Adipocyte (in vitro differentiated cells): ENCODE measurements around the gene COX8C.
A peak's percentile ranks its signal among the peaks of the same experiment; 100 is the strongest.

Experiments
- DNase-seq: peaks from one replicate; pipeline ENCODE4 v3.0.0-alpha.2; 2015; ENCODE audit warnings: low read depth
- H3K27me3 ChIP-seq: replicated peaks from 2 replicates; pipeline ENCODE4 v1.7.0; 2013; ENCODE audit warnings: mild to moderate bottlenecking, low read length, moderate library complexity; ENCODE audit not compliant: control insufficient read depth, insufficient read depth
- H3K36me3 ChIP-seq: 2 replicates; pipeline ENCODE4 v1.7.0; 2013; ENCODE audit warnings: low read length, mild to moderate bottlenecking, moderate library complexity; ENCODE audit not compliant: control insufficient read depth, insufficient read depth, severe bottlenecking
- H3K4me1 ChIP-seq: 2 replicates; pipeline ENCODE4 v1.7.0; 2013; ENCODE audit warnings: mild to moderate bottlenecking, low read length, moderate library complexity; ENCODE audit not compliant: control insufficient read depth, insufficient read depth
- H3K4me3 ChIP-seq: 2 replicates; pipeline ENCODE4 v1.7.0; 2013; ENCODE audit warnings: mild to moderate bottlenecking, low read length, moderate library complexity
- H3K9ac ChIP-seq: 2 replicates; pipeline ENCODE4 v1.7.0; 2013; ENCODE audit warnings: mild to moderate bottlenecking, low read length, moderate library complexity
- H3K9me3 ChIP-seq: 2 replicates; pipeline ENCODE4 v1.7.0; 2013; ENCODE audit warnings: mild to moderate bottlenecking, low read length, moderate library complexity; ENCODE audit not compliant: control insufficient read depth

COX8C gene

GRCh38 chr14:93323600-93324174, 23.3 kb upstream of the COX8C start:
- no peaks in the 10 kb centered on the region for H3K36me3 ChIP-seq
- no peak overlapping the region for H3K4me3 ChIP-seq
- H3K9ac ChIP-seq: no peak overlapping the region
- peaks cover 7% of the 10 kb centered on the region for H3K4me1 ChIP-seq
- H3K9me3 ChIP-seq: no peaks in the 10 kb centered on the region
- no peaks in the 10 kb centered on the region for H3K27me3 ChIP-seq
- DNase-seq: no peak

- no peaks in the 10 kb centered on the region for H3K36me3 ChIP-seq
- no peak overlapping the region for H3K9ac ChIP-seq
- no peaks in the 10 kb centered on the region for H3K27me3 ChIP-seq
- H3K9me3 ChIP-seq: no peaks in the 10 kb centered on the region
- H3K4me1 ChIP-seq: peaks cover 15% of the 10 kb centered on the region
- no peak overlapping the region for H3K4me3 ChIP-seq
- no peak for DNase-seq
Measured at GRCh38 chr14:93326196-93326595, 20.8 kb upstream of the COX8C start.

GRCh38 chr14:93328546-93328945, 18.4 kb upstream of the COX8C start:
- Histone ChIP-seq H3K9me3 (no peaks in the 10 kb centered on the region), H3K4me3 (no peak overlapping the region), H3K36me3 (no peaks in the 10 kb centered on the region), H3K9ac (no peak overlapping the region), H3K27me3 (no peaks in the 10 kb centered on the region), H3K4me1 (peaks cover 22% of the 10 kb centered on the region)
- no peak for DNase-seq

GRCh38 chr14:93329965-93330608, 16.9 kb upstream of the COX8C start:
- peaks cover 26% of the 10 kb centered on the region for H3K4me1 ChIP-seq
- no peaks in the 10 kb centered on the region for H3K9me3 ChIP-seq
- H3K9ac ChIP-seq: no peak overlapping the region
- H3K4me3 ChIP-seq: no peak overlapping the region
- DNase-seq: no peak
- no peaks in the 10 kb centered on the region for H3K27me3 ChIP-seq
- no peaks in the 10 kb centered on the region for H3K36me3 ChIP-seq

- H3K36me3 ChIP-seq: no peaks in the 10 kb centered on the region
- peak overlapping the region; percentile 96 for H3K4me3 ChIP-seq
- DNase-seq: no peak
- no peaks in the 10 kb centered on the region for H3K27me3 ChIP-seq
- H3K4me1 ChIP-seq: peaks cover 26% of the 10 kb centered on the region
- H3K9me3 ChIP-seq: no peaks in the 10 kb centered on the region
- H3K9ac ChIP-seq: no peak overlapping the region
Measured at GRCh38 chr14:93330609-93331000, 16.4 kb upstream of the COX8C start.

- Histone ChIP-seq H3K27me3 (no peaks in the 10 kb centered on the region), H3K36me3 (no peaks in the 10 kb centered on the region), H3K4me3 (peak overlapping the region; percentile 96), H3K9ac (peak overlapping the region; percentile 92), H3K4me1 (peaks cover 26% of the 10 kb centered on the region), H3K9me3 (no peaks in the 10 kb centered on the region)
- no peak for DNase-seq
Measured at GRCh38 chr14:93331002-93331727, 15.8 kb upstream of the COX8C start.

GRCh38 chr14:93331728-93332396, 15.1 kb upstream of the COX8C start:
- H3K27me3 ChIP-seq: no peaks in the 10 kb centered on the region
- H3K36me3 ChIP-seq: no peaks in the 10 kb centered on the region
- H3K9ac ChIP-seq: peak overlapping the region; percentile 92
- H3K4me3 ChIP-seq: peak overlapping the region; percentile 96
- H3K4me1 ChIP-seq: peaks cover 26% of the 10 kb centered on the region
- H3K9me3 ChIP-seq: no peaks in the 10 kb centered on the region
- DNase-seq: no peak

- Histone ChIP-seq H3K4me1 (peaks cover 26% of the 10 kb centered on the region), H3K36me3 (no peaks in the 10 kb centered on the region), H3K9me3 (no peaks in the 10 kb centered on the region), H3K4me3 (peak overlapping the region; percentile 96), H3K27me3 (no peaks in the 10 kb centered on the region), H3K9ac (peak overlapping the region; percentile 92)
- peak; percentile 85 for DNase-seq
Measured at GRCh38 chr14:93332397-93332852, 14.6 kb upstream of the COX8C start.

- no peaks in the 10 kb centered on the region for H3K27me3 ChIP-seq
- H3K4me3 ChIP-seq: peak within 1 kb of the TSS; percentile 96
- H3K9me3 ChIP-seq: no peaks in the 10 kb centered on the region
- peaks cover 26% of the 10 kb centered on the region for H3K4me1 ChIP-seq
- H3K9ac ChIP-seq: peak within 1 kb of the TSS; percentile 92
- peak; percentile 99 for DNase-seq
- no peaks in the 10 kb centered on the region for H3K36me3 ChIP-seq
Measured at GRCh38 chr14:93332853-93333630, 13.9 kb upstream of the COX8C start, which contains the start of gene BTBD7. BTBD7 (minus strand) TSS chr14:93333036; CDS start chr14:93296051, 36,985 bp downstream.

GRCh38 chr14:93333631-93334103, 13.3 kb upstream of the COX8C start:
- Histone ChIP-seq H3K4me1 (peaks cover 26% of the 10 kb centered on the region), H3K36me3 (no peaks in the 10 kb centered on the region)

More at GRCh38 chr14:93333631-93334103, 13.3 kb upstream of the COX8C start:
- Histone ChIP-seq H3K9me3 (no peaks in the 10 kb centered on the region), H3K27me3 (no peaks in the 10 kb centered on the region), H3K9ac (peak overlapping the region; percentile 92), H3K4me3 (peak overlapping the region; percentile 96)
- DNase-seq: no peak
